NCI-H2029 (cell line): ENCODE data around the gene RSPH10B.
"Not testable (repeated sequence)": the region's sequence is repeated elsewhere in the genome, so short reads cannot be mapped to it uniquely, and the experiment has no call there.

Experiments used
- DNase-seq: peaks from one replicate; lab custom pipeline; 2025; lab: John Stamatoyannopoulos, UW

Gene RSPH10B

GRCh38 chr7:5926263-5926870 lies 44.1 kb downstream of the RSPH10B start:
- not testable (repeated sequence) for DNase-seq

- not testable (repeated sequence) for DNase-seq
Measured at GRCh38 chr7:5924630-5925029, 45.9 kb downstream of the RSPH10B start.

- not testable (repeated sequence) for DNase-seq
Measured at GRCh38 chr7:5924180-5924579, 46.3 kb downstream of the RSPH10B start.

GRCh38 chr7:5916529-5916928 lies 54.0 kb downstream of the RSPH10B start:
- DNase-seq: not testable (repeated sequence)

GRCh38 chr7:5908835-5909234 lies 61.7 kb downstream of the RSPH10B start:
- DNase-seq: not testable (repeated sequence)

- DNase-seq: not testable (repeated sequence)
Measured at GRCh38 chr7:5904726-5905125, 65.8 kb downstream of the RSPH10B start.

GRCh38 chr7:5903002-5903401 lies 67.5 kb downstream of the RSPH10B start:
- not testable (repeated sequence) for DNase-seq

GRCh38 chr7:5898480-5899224 lies 71.8 kb downstream of the RSPH10B start, which contains the start of gene CCZ1:
Gene CCZ1 (plus strand): TSS chr7:5898733. CDS start chr7:5898800, 67 bp downstream.
- peak; percentile 73 for DNase-seq

GRCh38 chr7:5897369-5897919 lies 73.0 kb downstream of the RSPH10B start:
- DNase-seq: peak; percentile 66

- DNase-seq: no peak
Measured at GRCh38 chr7:5892498-5892897, 78.0 kb downstream of the RSPH10B start.

- DNase-seq: not testable (repeated sequence)
Measured at GRCh38 chr7:5890244-5890643, 80.2 kb downstream of the RSPH10B start.

GRCh38 chr7:5888021-5888420 lies 82.5 kb downstream of the RSPH10B start:
- peak; percentile 58 for DNase-seq

- not testable (repeated sequence) for DNase-seq
Measured at GRCh38 chr7:5884431-5884830, 86.1 kb downstream of the RSPH10B start.

GRCh38 chr7:5880106-5880505 lies 90.4 kb downstream of the RSPH10B start:
- DNase-seq: not testable (repeated sequence)

- not testable (repeated sequence) for DNase-seq
Measured at GRCh38 chr7:5879591-5879990, 90.9 kb downstream of the RSPH10B start.
